Measurements from ENCODE around the gene MED15.

Gene MED15

DNA sequence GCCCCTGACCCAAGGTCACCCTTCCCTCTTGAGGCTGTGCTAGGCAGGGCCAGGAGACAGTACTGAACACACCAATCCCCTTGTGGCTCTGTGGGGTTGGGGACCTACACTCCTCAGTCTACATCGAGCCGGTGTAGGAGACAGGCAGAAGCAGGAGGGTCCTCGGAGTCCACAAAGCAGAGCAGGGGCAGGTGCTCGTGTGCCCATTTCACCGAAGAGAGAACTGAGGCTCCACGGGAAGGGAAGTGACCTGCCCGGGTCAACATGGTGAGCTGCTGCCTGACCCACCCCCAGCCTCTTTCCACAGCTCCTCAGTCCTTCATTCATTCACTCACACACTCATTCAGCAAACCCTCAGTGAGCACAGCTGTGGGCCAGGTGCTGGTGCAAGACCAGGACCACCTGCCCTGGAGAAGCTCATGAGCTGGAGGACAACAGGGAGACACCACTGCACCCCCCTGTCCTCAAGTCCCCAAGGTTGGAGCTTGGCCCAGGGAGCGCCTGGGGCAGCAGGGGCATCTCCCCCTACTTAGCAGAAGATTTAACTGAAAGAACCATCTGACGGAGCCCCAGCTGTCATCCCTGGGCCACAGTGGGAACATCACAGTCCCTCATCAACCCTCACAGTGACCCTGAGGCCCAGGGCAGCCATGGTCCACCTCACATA lies 127.3 kb downstream of the MED15 start:
- H3K36me3 ChIP-seq (ENCODE audit: insufficient read depth, low read length), result no peaks in the 10 kb centered on the region
- no peak for DNase-seq (ENCODE audit: low read depth, low spot score)
- no peak for TF ChIP-seq EZH2 (IDR thresholded peaks at IDR 0.05)
- no peak overlapping the region for H3K27ac ChIP-seq
- H3K9ac ChIP-seq (ENCODE audit: insufficient read length), result no peak overlapping the region
- no peaks in the 10 kb centered on the region; the same call in 1 of the 2 replicates for H3K9me3 ChIP-seq (ENCODE audit: low read depth, low read length)
- no peak overlapping the region for H3K4me3 ChIP-seq

GRCh38 chr22:20635227-20635591 lies 127.8 kb downstream of the MED15 start:
- no peak for TF ChIP-seq FOXP2 (optimal IDR thresholded peaks at IDR 0.05; ENCODE audit: control extremely low read depth, extremely low read length, insufficient read depth)
- no peak for TF ChIP-seq EZH2 (IDR thresholded peaks at IDR 0.05)
- no peak for TF ChIP-seq POLR2AphosphoS5 (IDR thresholded peaks at IDR 0.05; ENCODE audit: borderline replicate concordance, low read depth, low read length)
- no peak overlapping the region for H3K9ac ChIP-seq (ENCODE audit: insufficient read length)
- no peak overlapping the region for H3K4me3 ChIP-seq

GRCh38 chr22:20636075-20636812 lies 128.8 kb downstream of the MED15 start:
- Histone ChIP-seq H3K9ac (ENCODE audit: insufficient read length) (no peak overlapping the region), H3K27ac (no peak overlapping the region), H3K4me3 (no peak overlapping the region), H3K36me3 (ENCODE audit: insufficient read depth, low read length) (no peaks in the 10 kb centered on the region), H3K9me3 (ENCODE audit: low read depth, low read length) (no peaks in the 10 kb centered on the region; the same call in 1 of the 2 replicates)
- TF ChIP-seq FOXP2 (optimal IDR thresholded peaks at IDR 0.05; ENCODE audit: control extremely low read depth, extremely low read length, insufficient read depth), result no peak
- no peak for TF ChIP-seq POLR2AphosphoS5 (IDR thresholded peaks at IDR 0.05; ENCODE audit: borderline replicate concordance, low read depth, low read length)
- no peak for TF ChIP-seq EZH2 (IDR thresholded peaks at IDR 0.05)
- DNase-seq (ENCODE audit: low read depth, low spot score), result no peak

More at GRCh38 chr22:20635227-20635591, 127.8 kb downstream of the MED15 start:
- Histone ChIP-seq H3K27ac (no peak overlapping the region), H3K36me3 (ENCODE audit: insufficient read depth, low read length) (no peaks in the 10 kb centered on the region), H3K9me3 (ENCODE audit: low read depth, low read length) (no peaks in the 10 kb centered on the region; the same call in 1 of the 2 replicates)
- DNase-seq (ENCODE audit: low read depth, low spot score), result no peak

GRCh38 chr22:20636945-20637344 lies 129.5 kb downstream of the MED15 start:
- no peak for DNase-seq (ENCODE audit: low read depth, low spot score)
- Histone ChIP-seq H3K36me3 (ENCODE audit: insufficient read depth, low read length) (no peaks in the 10 kb centered on the region), H3K9ac (ENCODE audit: insufficient read length) (no peak overlapping the region), H3K9me3 (ENCODE audit: low read depth, low read length) (no peaks in the 10 kb centered on the region; the same call in 1 of the 2 replicates), H3K27ac (no peak overlapping the region), H3K4me3 (no peak overlapping the region)
- TF ChIP-seq EZH2 (IDR thresholded peaks at IDR 0.05), result no peak
- TF ChIP-seq POLR2AphosphoS5 (IDR thresholded peaks at IDR 0.05; ENCODE audit: borderline replicate concordance, low read depth, low read length), result no peak
- no peak for TF ChIP-seq FOXP2 (optimal IDR thresholded peaks at IDR 0.05; ENCODE audit: control extremely low read depth, extremely low read length, insufficient read depth)

Measured in SK-N-MC (cell line).